ENCODE data around the gene GAB3. TPM values are rescaled to one million over a fixed set of nuclear protein-coding genes. Genes with fewer than 3 reads are reported as not detected.
"Not testable (repeated sequence)": the region's sequence is repeated elsewhere in the genome, so short reads cannot be mapped to it uniquely, and the experiment has no call there.

GAB3 gene
- total RNA-seq, 1 experiment from 2014 or later = 0.09 TPM

DNA sequence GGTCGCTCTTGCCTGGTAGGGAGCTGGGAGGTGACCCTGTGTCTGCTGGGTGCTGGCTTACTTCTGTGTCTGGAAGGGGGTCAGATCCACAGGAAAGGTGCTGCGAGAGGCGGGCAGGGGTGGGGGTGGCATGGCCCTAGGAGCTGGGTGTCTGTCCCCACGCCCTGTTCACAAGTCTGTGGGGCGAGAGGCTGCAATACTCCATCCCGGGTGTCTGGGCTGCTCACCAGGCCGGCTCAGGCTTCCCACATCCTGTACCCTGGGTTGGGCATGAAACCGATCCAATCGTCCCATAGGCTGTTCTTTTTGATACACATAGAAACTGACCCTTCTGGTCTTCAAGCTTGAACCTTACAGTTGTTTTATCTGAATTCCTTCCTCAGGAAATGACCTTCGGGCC lies 96.5 kb downstream of the GAB3 start:
- H3K36me3 ChIP-seq (ENCODE audit: insufficient read depth, low read length, poor library complexity, severe bottlenecking) = no peaks in the 10 kb centered on the region
- H3K4me1 ChIP-seq (ENCODE audit: insufficient read depth, low read length, poor library complexity, severe bottlenecking) = no peaks in the 10 kb centered on the region
- TF ChIP-seq, protein P1, sequence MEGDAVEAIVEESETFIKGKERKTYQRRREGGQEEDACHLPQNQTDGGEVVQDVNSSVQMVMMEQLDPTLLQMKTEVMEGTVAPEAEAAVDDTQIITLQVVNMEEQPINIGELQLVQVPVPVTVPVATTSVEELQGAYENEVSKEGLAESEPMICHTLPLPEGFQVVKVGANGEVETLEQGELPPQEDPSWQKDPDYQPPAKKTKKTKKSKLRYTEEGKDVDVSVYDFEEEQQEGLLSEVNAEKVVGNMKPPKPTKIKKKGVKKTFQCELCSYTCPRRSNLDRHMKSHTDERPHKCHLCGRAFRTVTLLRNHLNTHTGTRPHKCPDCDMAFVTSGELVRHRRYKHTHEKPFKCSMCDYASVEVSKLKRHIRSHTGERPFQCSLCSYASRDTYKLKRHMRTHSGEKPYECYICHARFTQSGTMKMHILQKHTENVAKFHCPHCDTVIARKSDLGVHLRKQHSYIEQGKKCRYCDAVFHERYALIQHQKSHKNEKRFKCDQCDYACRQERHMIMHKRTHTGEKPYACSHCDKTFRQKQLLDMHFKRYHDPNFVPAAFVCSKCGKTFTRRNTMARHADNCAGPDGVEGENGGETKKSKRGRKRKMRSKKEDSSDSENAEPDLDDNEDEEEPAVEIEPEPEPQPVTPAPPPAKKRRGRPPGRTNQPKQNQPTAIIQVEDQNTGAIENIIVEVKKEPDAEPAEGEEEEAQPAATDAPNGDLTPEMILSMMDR (conservative IDR thresholded peaks at IDR 0.05; ENCODE audit: low read depth, low read length) = no peak
- no peak for TF ChIP-seq EZH2 (IDR thresholded peaks at IDR 0.05; ENCODE audit: borderline replicate concordance, low read depth, low read length, poor library complexity, severe bottlenecking)
- no peaks in the 10 kb centered on the region for H3K9me3 ChIP-seq (ENCODE audit: low read depth, low read length, poor library complexity, severe bottlenecking)
- CTCF ChIA-PET = no interaction called here
- intact Hi-C loops (cut with micrococcal nuclease; ENCODE audit: unreplicated experiment) = loop anchor here (10.0 kb wide), 1 partner anchor 50 kb away; no protein-coding TSS in a partner anchor
- POLR2A ChIA-PET (ENCODE audit: low non-redundant PET) = no interaction called here
- no peak overlapping the region for H3K4me3 ChIP-seq (ENCODE audit: low read depth, low read length, poor library complexity, severe bottlenecking)
- no peaks in the 10 kb centered on the region for H3K27me3 ChIP-seq (replicated peaks; ENCODE audit: insufficient read depth, low read depth, low read length, poor library complexity)
- no peak for DNase-seq (ENCODE audit: low spot score)
- no TSS peak for BruUV-seq (replicated peaks)
- no peak overlapping the region for H3K27ac ChIP-seq (ENCODE audit: low read depth, low read length, poor library complexity, severe bottlenecking)

DNA sequence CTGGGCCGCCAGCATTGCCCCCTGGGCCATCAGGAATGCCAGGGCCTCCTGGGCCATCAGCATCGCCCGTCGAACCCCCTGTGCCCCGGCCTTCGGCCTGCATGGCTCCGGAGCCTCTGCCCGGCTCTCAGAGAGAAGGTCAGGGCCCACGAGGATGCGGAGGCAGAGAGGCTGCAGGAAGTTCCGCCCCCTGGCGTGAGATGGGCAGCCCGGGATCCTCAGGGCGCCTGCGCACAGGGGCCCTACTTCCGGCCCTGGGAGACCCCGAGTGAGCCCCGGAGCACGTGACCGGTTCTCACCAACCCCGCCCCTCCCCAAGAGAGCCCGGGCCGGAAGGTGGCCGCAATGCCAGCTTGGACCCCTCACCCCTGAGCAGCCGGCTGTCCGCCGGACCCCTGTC lies 97.5 kb downstream of the GAB3 start, which contains the start of gene CTAG2:
CTAG2 (minus strand) TSS at position 167 of the 400 bp plus-strand sequence; CDS start at position 103, 64 bp downstream.
- H3K9me3 ChIP-seq (ENCODE audit: low read depth, low read length, poor library complexity, severe bottlenecking); BruUV-seq (replicated peaks); H3K36me3 ChIP-seq (ENCODE audit: insufficient read depth, low read length, poor library complexity, severe bottlenecking); H3K4me1 ChIP-seq (ENCODE audit: insufficient read depth, low read length, poor library complexity, severe bottlenecking); H3K27ac ChIP-seq (ENCODE audit: low read depth, low read length, poor library complexity, severe bottlenecking); POLR2A ChIA-PET (ENCODE audit: low non-redundant PET); DNase-seq (ENCODE audit: low spot score); CTCF ChIA-PET; H3K4me3 ChIP-seq (ENCODE audit: low read depth, low read length, poor library complexity, severe bottlenecking); H3K27me3 ChIP-seq (replicated peaks; ENCODE audit: insufficient read depth, low read depth, low read length, poor library complexity): not testable (repeated sequence)
- intact Hi-C loops (cut with micrococcal nuclease; ENCODE audit: unreplicated experiment) = loop anchor here (10.0 kb wide), 1 partner anchor 51 kb away; no protein-coding TSS in a partner anchor

DNA sequence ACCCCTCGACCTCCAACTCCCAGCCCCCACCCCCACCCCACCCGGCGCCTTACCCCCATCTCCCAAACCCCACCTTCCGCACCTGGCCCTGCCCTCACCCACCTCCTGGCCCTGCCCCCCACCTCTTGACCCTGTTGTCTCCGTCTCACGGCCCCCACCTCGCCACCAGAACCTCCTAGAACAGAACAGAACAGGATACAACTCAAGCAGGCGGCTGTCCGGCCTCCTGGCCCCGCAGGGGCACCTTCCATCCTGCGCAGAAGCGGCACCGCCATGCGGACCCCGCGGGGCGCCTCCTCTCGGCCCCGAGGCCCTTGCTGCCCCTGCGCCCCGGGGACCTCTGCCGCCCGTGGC lies 97.9 kb downstream of the GAB3 start:
- DNase-seq (ENCODE audit: low spot score) = no peak
- Histone ChIP-seq H3K27ac (ENCODE audit: low read depth, low read length, poor library complexity, severe bottlenecking) (no peak overlapping the region), H3K27me3 (replicated peaks; ENCODE audit: insufficient read depth, low read depth, low read length, poor library complexity) (no peaks in the 10 kb centered on the region), H3K9me3 (ENCODE audit: low read depth, low read length, poor library complexity, severe bottlenecking) (no peaks in the 10 kb centered on the region), H3K4me3 (ENCODE audit: low read depth, low read length, poor library complexity, severe bottlenecking) (no peak overlapping the region), H3K36me3 (ENCODE audit: insufficient read depth, low read length, poor library complexity, severe bottlenecking) (no peaks in the 10 kb centered on the region), H3K4me1 (ENCODE audit: insufficient read depth, low read length, poor library complexity, severe bottlenecking) (no peaks in the 10 kb centered on the region)
- intact Hi-C loops (cut with micrococcal nuclease; ENCODE audit: unreplicated experiment) = loop anchor here (10.0 kb wide), 1 partner anchor 52 kb away; no protein-coding TSS in a partner anchor
- no TSS peak for BruUV-seq (replicated peaks)
- CTCF ChIA-PET = no interaction called here
- POLR2A ChIA-PET (ENCODE audit: low non-redundant PET) = no interaction called here
- no peak for TF ChIP-seq EZH2 (IDR thresholded peaks at IDR 0.05; ENCODE audit: borderline replicate concordance, low read depth, low read length, poor library complexity, severe bottlenecking)
- TF ChIP-seq, protein P1 (conservative IDR thresholded peaks at IDR 0.05; ENCODE audit: low read depth, low read length) = no peak

DNA sequence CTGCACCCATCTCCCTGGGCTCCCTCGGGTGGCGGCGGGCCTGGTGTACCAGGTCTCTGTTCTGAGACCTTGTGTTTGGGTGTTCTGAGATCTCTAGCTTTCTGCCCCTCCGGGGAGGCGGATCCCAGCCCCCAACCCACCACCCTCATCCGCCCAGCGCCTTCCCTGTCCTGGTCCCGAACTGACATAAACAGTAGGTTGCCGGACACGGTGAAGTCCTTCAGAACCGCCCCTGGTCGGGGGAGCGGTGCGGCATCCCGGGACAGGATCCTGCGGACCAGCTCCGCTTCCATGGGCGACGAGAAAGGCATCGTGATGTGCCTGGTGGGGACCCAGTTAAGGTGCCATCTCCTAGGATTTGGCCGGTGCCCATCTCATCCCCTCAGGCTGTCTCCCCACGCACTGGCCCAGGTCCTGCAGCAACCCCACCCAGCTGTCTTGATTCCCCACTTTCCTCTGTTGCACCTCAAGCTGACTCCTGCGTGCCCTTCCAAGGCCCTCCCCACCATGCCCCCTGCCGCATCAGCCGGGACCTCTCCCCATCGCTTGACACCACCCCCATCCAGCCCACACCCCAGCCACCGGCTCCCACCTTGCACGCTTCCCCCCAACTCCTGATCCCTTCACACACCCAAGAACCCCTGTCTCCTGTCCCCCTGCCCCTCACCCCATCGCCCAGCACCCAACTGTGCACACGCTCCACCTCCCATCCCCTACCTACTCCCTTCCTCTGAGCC lies 98.4 kb downstream of the GAB3 start:
- Histone ChIP-seq H3K27me3 (replicated peaks; ENCODE audit: insufficient read depth, low read depth, low read length, poor library complexity) (no peaks in the 10 kb centered on the region), H3K36me3 (ENCODE audit: insufficient read depth, low read length, poor library complexity, severe bottlenecking) (no peaks in the 10 kb centered on the region), H3K4me3 (ENCODE audit: low read depth, low read length, poor library complexity, severe bottlenecking) (no peak overlapping the region), H3K4me1 (ENCODE audit: insufficient read depth, low read length, poor library complexity, severe bottlenecking) (no peaks in the 10 kb centered on the region), H3K9me3 (ENCODE audit: low read depth, low read length, poor library complexity, severe bottlenecking) (no peaks in the 10 kb centered on the region), H3K27ac (ENCODE audit: low read depth, low read length, poor library complexity, severe bottlenecking) (no peak overlapping the region)
- intact Hi-C loops (cut with micrococcal nuclease; ENCODE audit: unreplicated experiment) = loop anchor here (10.0 kb wide), 1 partner anchor 52 kb away; no protein-coding TSS in a partner anchor
- CTCF ChIA-PET = no interaction called here
- DNase-seq (ENCODE audit: low spot score) = no peak
- BruUV-seq (replicated peaks) = no TSS peak
- POLR2A ChIA-PET (ENCODE audit: low non-redundant PET) = no interaction called here
- TF ChIP-seq, protein P1 (conservative IDR thresholded peaks at IDR 0.05; ENCODE audit: low read depth, low read length) = no peak
- TF ChIP-seq EZH2 (IDR thresholded peaks at IDR 0.05; ENCODE audit: borderline replicate concordance, low read depth, low read length, poor library complexity, severe bottlenecking) = no peak
